Gastroesophageal sphincter (tissue), 3 donors: ENCODE data around the gene FGF19.

Source experiments
- CTCF ChIP-seq, 4 experiments: fragments of 200-600 bp in 2 of 4; fragments of 450-650 bp in 2 of 4; sonication (generic) in 1 of 4; IDR thresholded peaks; one replicate each; pipeline ENCODE4 v1.5.1; 2017 to 2019; ENCODE audit warnings: antibody characterized with exemption in 4 of 4, mild to moderate bottlenecking in 2 of 4, moderate library complexity in 2 of 4
- POLR2A ChIP-seq, 2 donors: fragments of 450-650 bp; IDR thresholded peaks; one replicate each; pipeline ENCODE4 v1.6.1; 2017; ENCODE audit warnings: antibody characterized with exemption in 2 of 2, mild to moderate bottlenecking in 2 of 2, moderate library complexity in 1 of 2

- TF ChIP-seq CTCF (IDR thresholded peaks at IDR 0.05), result no peak
- TF ChIP-seq POLR2A (IDR thresholded peaks at IDR 0.05), result no peak
Measured at GRCh38 chr11:69726019-69726418, 22.2 kb upstream of the FGF19 start.
